NCI-H1048 (cell line): ENCODE results near the gene GABBR2.
"Not testable (repeated sequence)": the region's sequence is repeated elsewhere in the genome, so short reads cannot be mapped to it uniquely, and the experiment has no call there.

Experiments used
- DNase-seq: peaks from one replicate; lab custom pipeline; 2025; lab: John Stamatoyannopoulos, UW

The GABBR2 gene

DNA sequence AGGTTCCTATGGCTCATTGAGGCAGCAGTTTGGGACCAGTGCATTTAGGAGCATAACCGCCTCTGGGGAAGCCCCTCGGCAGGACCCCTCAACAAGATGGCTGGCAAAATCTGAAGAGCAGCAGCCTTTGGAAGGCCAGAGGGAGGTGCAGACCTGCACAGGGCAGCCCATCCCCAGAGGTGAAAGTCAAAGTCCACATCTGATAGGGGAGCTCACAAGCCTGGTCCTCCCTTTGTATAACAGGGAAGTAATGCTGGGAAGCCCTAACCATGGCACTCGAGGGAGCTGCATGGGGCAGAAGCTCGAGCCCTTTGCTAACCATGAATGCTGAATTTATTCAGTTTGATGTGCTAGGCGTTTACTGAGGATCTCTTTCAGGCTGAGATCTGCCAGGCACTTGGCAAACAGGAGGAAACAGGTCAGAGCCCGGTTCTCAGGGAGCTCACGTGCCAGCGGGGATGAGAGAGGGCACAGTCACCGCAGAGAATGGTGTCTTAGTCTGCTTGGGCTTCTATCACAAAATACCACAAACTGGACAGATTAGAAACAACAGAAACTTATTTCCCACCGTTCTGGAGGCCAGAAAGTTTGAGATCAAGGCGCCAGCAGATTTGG lies 114.1 kb downstream of the GABBR2 start:
- DNase-seq: no peak

DNA sequence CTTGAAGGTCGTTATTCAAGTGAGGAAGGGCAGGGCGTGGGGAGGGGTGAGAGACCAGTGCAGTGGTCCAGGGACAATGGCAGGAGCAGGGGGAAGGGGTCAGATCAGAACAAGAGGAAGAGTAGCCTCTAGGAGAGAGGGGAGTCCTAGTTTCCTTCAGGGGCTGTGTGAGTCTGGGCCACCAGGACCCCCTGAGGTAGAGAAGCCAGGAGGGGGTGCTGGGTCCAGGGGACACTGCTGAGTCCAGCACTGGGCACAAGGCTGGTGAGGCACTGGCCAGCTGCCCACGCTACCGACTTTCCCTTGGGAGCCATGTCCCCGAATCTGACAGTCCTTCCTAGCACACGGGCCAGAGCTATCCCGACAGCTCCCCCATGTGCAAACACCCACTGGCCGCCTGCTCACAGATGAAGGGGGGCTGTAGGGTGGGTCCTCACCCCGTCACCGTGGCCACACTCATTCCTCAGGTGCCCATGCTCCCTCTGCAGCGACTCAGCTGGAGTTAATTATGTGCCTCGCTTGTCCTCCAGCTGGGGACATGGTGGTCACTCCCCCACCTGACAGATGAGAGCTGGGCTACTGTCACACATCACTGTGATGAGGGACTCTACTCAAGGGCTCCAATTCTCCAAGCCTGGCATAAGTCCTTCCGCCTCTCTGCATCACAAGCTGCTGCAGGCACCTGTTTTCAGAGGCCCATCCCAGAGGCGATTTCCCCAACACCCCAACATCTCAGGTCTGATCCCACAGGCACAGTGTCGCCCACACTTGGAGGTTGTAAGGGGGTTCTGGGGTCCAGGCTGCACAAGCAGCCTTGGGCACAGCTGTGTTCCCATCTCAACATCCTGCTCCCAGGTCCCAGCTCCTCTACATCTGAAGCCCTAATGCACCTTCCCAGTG lies 115.1 kb downstream of the GABBR2 start:
- no peak for DNase-seq

DNA sequence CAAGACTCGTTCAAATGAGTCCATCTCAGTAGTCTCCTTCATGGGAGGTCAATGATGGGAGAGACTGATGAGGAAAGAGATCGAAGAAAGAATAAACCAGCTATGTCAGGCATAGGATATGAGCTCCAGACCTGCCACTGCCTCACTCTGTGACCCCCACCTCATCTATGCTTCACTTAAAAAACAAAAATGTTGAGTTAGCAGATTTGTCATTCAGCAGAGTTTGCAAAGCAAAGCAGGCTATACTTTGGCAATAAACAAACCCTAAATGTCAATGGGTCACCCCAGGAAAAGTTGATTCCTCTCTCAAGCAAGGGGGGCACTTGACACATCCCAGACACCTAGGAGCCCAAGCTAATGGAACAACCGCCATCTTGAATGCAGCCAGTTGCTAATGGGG lies 117.0 kb downstream of the GABBR2 start:
- DNase-seq: no peak

DNA sequence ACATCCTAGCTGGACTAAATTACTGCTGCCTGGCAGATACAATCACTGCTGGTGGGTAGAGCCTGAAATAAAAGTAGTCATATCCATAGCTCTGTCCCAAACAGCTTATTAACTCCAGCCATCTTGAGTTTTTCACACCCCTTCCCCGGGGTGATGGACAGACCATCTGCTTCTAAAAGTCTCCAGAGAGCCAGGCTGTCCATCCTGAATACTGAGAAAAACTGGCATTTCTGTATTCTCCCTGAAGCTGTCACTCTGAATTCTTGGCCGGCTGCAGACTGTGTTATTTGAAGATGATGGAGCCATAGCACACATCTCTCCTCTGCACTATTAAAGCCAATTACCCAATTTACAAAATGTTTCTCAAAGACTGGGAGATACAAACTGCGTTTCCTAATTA lies 118.6 kb downstream of the GABBR2 start:
- no peak for DNase-seq

DNA sequence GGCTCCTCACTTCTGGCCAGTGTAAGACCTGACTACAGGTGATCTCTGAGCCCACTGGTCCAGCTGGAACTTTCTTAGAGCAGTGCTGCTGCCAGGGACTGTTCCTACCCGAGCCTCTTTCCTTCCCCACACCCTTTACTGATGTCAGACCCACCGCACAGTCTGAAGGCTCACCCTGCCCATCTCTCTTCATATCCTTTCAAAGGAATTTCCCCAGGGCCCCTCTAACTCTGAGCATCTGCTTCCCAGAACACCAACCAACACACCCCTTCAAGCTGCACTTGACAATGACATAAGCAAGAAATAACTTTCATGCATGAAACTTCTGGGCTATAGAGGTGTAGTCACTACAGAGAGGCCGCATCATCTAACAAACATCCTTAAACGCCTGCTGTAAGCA lies 119.6 kb downstream of the GABBR2 start:
- no peak for DNase-seq

DNA sequence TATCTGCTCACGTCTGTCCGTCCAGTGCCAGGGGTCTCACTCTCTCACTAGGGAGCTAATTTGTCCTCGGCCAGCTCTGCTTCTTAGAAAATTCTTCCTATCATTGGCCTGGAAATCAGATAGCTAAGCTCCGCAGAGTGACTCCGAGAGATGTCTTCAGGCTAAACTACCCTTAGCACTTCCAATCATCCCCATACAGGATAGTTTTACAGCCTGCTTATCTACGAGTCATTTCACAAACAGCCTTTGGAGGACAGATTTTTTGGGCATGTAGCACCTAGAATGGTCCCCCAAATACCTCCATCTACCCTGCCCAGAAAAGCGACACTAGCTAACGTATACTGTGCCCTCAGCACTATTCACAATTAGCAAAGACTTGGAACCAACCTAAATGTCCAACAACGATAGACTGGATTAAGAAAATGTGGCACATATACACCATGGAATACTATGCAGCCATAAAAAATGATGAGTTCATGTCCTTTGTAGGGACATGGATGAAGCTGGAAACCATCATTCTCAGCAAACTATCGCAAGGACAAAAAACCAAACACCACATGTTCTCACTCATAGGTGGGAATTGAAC lies 123.8 kb downstream of the GABBR2 start:
- DNase-seq: not testable (repeated sequence)

DNA sequence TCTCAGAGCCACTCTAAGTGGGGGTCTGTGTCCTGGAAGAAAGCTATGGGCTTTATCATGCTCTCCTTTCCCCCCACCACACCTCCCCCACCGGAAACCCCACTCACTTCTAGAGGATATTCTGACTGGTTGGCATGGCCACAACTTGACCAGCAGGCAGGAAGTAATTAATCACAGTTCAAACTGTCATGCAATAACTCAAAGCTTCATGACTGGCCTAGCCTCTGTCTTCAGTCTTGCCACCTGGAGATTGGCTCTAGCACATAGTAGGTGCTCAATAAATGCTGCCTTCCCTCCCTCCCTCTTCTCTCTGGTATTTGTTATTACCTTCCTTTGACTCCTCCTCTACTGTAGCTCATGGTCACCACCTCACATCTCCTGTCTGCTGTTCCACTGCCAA lies 124.7 kb downstream of the GABBR2 start:
- no peak for DNase-seq

DNA sequence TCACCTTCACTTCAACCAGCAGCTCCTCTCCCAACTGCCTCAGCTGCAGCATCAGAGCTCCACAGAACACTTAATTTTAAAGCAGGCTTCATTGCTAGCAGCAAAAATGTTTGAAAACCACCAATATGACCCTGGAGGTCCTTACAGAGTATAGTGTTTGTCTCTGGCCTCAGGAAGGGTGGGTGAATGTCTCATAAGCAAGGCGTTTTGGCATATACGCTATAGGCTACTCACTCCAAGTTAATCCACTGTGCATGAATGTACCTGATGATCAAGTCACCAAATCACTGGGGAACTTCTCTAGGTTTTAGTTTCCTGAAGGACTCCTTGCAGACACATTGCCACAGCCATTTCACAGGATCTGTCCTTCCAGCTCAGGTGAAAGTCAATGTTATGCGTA lies 125.3 kb downstream of the GABBR2 start:
- no peak for DNase-seq

DNA sequence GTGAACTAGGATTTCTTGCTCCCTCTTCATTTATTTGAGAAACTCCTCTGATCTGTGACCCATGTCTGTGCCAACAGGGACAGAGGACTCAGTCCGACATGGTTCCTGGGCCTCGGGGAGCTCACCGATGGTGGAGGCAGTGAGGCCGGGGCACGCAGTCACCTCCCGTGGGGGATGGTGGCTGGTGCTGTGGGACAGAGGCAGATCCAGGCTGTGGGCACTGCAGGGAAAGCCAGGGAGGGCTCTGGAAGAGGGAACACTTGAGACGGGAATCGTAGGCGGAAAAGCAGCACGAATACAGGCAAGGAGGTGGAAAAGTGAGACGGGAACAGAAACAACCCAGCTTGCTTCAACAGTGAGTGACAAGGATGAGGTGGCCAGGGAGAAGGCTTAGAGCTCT lies 127.8 kb downstream of the GABBR2 start:
- DNase-seq: no peak

DNA sequence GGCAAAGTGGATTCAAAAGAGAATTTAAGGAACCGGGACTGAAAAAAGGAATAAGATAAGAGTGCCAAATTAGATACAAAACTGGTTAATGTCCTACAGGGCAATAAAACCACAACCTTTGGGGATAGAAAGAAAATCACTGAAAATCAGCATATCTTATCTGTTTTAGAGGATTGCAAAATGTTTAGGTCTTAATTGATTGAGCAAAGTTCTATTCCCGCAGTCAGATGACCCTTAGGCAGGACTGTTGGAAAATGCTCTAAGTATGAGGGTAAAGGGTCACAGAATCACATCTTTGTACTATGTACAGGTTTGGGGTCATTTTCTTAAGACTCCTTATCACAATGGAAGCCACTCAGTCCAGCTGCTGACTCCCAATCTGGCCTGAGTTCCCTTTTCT lies 129.0 kb downstream of the GABBR2 start:
- no peak for DNase-seq

DNA sequence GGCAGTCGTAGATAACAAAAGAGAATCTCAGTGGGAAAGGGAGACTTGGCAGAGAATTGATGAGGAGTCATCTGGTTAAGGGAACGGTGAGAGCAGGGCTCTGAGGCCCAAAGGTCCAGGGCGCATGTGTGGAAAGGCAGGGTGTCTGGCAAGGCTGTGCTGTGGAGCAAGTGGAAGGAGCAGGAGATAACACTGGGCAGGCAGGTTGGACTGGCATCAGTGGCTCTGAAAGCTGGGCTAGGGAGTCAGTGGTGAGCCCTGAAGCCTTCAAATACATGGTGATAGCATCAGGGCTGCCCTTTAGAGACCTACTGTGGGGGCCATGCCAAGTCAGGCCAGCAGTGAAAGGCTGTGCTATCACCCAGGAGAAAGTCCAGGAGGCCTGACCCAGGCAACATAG lies 131.3 kb downstream of the GABBR2 start:
- no peak for DNase-seq

DNA sequence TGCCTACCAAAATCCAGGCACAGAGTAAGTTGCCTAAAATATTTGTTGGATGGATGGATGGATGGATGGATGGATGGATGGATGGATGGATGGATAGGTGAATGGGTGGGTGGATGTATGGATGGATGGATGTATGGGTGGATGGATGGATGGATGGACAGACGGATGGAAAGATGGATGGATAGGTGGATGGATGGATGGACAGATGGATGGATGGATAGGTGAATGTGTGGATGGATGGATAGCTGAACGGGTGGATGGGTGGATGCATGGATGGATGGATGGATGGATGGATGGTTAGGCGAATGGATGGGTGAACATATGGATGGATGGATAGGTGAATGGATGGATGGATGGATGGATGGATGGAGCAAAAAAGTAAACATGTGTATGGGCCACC lies 131.9 kb downstream of the GABBR2 start:
- DNase-seq: no peak

DNA sequence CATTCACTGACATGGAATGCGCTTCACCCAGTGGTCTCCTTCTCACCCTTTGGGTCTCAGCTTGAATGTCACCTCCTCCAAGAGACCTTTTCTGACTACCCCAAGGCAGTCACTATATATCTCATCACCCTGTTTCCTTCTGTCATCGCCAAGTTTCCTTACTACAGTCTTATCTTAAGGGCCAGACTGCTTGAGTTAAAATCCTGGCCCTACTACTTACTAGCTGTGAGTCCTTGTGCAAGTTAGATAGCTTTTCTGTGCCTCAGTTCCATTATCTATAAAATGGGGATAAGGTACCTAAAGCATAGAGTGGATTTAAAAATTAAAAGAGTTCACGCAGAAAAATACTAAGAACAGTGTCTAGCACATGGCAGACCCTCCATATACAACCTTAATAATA lies 132.4 kb downstream of the GABBR2 start:
- no peak for DNase-seq

DNA sequence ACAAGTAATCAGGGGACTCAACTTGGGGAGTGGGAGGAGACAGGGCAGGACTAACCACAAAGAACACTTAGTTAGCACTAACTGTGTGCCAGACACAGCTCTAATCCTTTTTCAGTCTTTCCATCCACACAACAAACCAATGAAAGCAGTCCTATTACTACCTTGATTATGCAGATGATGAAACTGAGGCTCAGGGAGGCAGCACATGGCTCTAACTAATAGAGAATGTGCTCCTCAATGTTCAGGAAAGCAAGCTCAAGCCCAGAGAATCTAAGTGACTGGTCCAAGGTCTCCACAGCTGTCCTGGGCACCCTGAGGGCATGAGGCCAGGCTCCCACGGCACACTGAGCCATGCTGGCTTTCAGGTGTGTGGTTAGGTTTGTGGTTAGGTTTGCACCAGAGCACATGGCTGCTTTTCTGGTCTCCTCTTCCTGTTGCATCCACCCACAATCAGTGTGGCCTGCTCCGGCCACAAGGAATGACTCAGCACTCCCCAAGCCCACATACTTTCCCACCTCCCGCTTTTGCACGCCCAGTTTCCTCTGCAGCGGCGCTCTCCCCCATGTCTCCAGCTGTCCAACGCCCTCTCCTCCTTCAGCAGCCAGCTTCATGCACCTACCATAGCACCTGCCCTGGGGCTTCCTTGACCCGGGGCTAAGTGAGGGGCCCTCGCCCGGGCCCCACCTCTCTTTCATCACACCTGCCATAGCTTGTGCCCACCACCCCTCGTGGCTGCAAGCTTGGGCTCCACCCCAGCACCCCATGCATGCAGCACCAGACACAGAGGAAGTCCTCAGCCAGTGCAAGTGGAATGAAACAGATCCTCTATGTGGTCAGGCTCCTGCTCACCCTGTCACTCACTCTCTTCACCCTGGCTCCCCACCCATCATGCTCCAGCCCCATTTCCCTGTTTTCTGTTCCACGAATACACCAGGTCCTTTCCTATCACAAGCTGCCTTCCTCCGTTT lies 133.1 kb downstream of the GABBR2 start:
- DNase-seq: no peak

DNA sequence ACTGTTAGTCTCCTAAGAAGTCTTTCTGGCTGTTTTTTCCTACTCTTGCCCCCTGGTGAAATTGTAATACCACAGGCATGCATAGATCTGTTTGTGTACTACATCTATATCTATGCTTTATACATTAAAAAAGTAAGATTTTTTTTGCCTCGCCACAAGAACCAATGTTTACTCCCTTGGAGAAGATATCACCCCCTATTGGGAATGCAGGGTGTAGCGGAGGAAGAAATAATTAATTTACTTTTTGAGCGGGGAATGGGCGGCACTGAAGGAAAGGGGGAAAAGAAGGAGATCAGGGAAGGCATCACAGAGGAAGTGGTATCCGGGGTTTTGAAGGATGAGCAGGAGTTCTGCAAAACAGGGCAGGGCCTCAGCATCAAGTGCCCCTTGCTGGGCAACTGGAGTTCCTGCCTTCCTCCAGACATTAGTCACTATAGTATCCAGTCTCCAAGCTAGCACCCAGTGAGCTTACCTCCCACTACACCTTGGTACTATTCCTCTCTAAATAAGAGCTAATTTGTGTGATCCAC lies 134.9 kb downstream of the GABBR2 start:
- DNase-seq: no peak

DNA sequence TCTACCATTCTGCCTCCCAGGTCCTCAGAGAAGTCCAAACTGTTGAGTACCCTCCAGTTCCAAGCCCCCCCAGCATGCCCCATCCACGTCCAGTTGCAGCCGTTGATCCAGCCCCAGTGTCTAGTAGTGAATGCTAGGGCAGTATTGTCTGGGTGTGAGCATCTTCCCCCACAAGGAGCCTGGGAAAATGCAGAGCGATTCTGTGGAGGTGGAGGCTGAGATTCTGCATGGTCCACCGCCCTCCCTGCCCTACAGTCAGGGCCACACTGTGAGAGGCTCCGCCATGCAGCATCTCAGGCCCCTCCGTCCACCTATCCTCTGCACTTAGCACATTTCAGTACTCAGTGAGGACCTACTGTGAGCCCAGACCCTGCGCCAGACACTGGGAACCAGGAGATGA lies 135.9 kb downstream of the GABBR2 start:
- DNase-seq: no peak

DNA sequence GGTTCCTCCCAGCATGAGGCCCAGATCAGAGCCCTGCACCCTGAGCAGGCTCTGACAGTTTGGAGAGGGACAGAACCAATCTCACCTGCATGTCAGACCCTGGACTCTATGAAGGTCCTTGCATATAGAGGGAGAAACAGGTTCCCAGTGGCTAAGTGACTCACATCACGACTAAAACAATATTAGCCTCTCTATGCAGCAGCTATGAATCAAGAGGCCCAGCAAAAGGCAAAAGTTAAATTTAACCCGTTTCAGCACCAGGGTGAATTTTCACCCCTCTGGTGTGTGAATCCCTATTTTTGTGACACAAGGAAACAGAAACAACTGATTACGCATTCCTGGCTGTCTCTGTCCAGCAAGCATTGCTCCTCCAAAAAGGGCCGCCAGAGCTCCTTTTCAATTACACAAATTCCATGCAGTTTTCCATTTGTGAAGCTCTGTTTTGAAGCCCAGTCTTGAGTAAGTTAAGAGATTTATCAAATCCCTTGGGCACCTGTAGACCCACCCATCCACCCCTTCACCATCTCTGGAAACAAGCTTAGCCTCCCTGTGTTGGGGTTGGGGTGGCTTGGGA lies 136.6 kb downstream of the GABBR2 start:
- DNase-seq: no peak

DNA sequence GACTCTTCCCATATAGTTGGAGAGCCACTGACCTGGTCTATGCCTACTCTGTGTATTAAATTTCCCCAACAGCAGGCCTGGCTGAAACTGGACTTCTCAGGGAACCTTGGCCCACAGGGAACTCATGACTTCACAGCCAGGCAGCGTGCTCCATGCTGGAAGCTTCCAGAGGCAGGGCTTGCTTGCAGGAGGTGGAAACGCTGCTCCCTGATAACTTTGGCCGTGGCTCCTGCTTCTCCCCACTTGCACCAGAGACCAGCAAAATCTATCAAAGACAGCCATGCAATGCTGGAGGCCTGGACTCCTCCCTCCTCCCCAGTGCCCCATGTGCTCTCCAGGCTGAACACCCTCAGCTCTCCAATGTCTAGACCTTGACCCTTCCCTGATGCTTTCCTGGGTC lies 137.1 kb downstream of the GABBR2 start:
- DNase-seq: no peak

DNA sequence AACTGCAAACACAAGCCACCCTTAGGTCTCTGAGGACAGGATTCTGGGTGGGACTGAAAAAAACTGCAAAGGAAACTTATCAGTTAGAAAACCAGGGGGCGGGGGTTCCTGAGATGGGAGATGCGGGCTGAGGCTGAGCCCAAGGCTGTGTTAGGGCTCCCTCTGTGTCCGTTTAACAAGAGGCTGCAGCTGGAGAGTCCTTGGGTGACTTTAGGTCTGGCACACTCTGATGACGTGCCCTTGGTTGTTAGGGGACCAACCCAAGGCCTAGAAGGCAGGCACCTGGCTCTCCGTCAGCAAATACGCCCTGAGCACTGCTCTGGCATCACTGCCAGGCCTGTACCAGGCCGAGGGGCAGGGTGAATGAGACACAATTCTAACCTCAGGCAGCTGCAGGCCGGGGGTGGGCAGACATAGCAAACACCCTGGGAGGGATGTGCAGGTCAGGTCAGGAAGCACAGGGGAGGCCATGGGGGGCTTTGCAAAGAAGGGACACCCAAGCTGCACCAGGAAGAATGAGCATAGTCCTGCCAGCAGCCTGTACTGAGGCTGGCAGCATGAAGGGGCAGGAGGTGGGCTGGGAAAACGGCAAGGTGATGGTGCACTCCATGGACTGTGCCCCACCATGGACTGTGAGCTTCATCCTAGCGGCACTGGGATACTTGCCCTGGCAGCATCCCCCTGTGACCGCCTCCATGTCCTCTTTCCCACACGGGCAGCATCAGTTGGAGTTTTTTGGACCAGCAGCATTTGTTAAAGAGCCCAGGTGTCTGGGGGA lies 137.9 kb downstream of the GABBR2 start:
- no peak for DNase-seq

DNA sequence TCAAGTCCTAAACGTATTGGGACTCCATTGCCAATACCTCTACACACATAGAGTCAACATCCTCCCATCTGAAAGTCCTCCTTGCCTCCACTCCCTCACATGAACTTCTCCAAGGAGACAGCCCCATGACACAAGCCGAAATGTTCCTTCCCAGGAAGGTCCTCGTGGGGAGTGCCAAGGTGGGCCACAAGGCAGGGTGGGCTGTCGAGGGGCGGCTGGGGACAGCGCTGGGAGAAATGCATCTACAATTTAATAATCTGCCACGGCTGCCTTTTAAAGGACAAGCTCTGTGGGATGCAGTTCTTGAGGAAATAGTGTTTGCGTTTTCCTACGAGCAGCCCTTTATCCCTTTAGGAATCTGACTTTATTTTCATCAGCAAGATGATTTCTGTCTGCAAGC lies 138.7 kb downstream of the GABBR2 start:
- no peak for DNase-seq

DNA sequence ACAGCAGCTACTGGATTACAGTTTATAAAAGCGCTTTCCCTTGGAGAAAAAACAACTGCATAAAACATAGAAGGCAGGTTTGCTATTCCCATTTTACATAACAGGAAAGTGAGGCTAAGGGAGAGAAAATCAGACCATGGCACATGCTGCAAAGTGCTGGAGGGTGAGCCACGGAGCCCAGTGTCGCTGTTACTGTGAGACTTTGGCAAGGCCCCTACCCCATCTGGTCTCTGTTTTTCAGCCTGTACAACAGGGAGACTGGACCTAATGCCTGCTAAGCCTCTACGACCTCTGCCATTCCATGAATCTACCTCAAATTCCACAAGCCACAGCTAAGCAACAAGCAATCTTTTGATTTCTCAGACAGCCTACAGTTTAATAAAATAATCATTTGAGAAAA lies 139.2 kb downstream of the GABBR2 start:
- no peak for DNase-seq
